ENCODE data around the gene TRAP1. TPM values are rescaled to one million over a fixed set of nuclear protein-coding genes. Genes with fewer than 3 reads are reported as not detected.

The TRAP1 gene
- total RNA-seq, 1 donor from 2014 or later: 67.0 TPM

DNA sequence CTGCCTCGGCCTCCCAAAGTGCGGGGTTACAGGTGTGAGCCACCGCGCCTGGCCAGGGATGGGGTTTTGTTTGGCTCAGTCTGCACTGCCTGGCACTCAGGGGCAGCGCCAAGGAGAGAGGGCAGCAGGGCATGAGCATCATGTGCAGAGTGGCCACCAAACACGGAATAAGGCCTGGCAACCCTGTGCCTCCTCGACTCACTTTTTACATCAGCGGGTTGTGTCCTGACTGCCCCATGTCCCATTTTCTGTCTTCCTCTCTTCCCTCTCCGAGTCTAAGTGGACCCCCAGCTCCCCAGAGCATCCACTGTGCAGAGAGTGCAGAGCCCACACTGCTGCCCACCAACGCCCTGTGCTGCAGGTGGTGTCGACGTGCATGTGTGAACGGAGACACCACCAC, 18.2 kb upstream of the TRAP1 start:
- H3K9me3 ChIP-seq: no peaks in the 10 kb centered on the region
- H3K27me3 ChIP-seq: no peaks in the 10 kb centered on the region
- intact Hi-C loops (cut with DNase I): no loop called here
- TF ChIP-seq, protein P1, sequence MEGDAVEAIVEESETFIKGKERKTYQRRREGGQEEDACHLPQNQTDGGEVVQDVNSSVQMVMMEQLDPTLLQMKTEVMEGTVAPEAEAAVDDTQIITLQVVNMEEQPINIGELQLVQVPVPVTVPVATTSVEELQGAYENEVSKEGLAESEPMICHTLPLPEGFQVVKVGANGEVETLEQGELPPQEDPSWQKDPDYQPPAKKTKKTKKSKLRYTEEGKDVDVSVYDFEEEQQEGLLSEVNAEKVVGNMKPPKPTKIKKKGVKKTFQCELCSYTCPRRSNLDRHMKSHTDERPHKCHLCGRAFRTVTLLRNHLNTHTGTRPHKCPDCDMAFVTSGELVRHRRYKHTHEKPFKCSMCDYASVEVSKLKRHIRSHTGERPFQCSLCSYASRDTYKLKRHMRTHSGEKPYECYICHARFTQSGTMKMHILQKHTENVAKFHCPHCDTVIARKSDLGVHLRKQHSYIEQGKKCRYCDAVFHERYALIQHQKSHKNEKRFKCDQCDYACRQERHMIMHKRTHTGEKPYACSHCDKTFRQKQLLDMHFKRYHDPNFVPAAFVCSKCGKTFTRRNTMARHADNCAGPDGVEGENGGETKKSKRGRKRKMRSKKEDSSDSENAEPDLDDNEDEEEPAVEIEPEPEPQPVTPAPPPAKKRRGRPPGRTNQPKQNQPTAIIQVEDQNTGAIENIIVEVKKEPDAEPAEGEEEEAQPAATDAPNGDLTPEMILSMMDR (IDR thresholded peaks at IDR 0.05): no peak
- H3K27ac ChIP-seq: no peak overlapping the region
- DNase-seq (peak; percentile 38), ATAC-seq (no peak)
- peaks cover 91% of the 10 kb centered on the region for H3K36me3 ChIP-seq
- H3K4me1 ChIP-seq: no peaks in the 10 kb centered on the region
- H3K4me3 ChIP-seq: no peak overlapping the region

DNA sequence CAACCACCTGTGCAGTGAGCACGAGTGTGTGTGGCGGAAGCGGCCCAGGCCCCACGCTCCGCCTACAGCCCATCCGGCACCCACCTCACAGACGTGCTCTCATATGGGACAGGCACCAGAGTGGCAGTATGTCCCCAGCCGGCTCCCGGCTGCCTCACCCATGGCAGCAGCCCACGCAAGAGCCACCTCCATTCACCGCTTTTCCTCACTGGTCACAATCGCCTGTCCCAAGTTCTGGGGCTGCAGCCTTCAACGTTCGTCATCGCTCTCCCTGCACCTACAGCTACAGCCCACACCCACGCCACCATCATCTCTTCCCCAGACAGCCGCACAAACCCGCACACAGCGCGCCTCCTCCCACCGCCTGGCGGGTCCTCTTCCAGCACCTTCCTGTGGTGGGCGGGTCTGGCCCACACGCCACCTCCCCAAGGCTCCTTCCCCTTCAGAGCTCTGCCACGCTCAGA, 17.5 kb upstream of the TRAP1 start:
- Histone ChIP-seq H3K27ac (no peak overlapping the region), H3K4me1 (no peaks in the 10 kb centered on the region), H3K36me3 (peaks cover 91% of the 10 kb centered on the region), H3K9me3 (no peaks in the 10 kb centered on the region), H3K4me3 (no peak overlapping the region), H3K27me3 (no peaks in the 10 kb centered on the region)
- intact Hi-C loops (cut with DNase I): no loop called here
- TF ChIP-seq, protein P1 (IDR thresholded peaks at IDR 0.05): no peak
- peak; percentile 49 for DNase-seq
- ATAC-seq: no peak

DNA sequence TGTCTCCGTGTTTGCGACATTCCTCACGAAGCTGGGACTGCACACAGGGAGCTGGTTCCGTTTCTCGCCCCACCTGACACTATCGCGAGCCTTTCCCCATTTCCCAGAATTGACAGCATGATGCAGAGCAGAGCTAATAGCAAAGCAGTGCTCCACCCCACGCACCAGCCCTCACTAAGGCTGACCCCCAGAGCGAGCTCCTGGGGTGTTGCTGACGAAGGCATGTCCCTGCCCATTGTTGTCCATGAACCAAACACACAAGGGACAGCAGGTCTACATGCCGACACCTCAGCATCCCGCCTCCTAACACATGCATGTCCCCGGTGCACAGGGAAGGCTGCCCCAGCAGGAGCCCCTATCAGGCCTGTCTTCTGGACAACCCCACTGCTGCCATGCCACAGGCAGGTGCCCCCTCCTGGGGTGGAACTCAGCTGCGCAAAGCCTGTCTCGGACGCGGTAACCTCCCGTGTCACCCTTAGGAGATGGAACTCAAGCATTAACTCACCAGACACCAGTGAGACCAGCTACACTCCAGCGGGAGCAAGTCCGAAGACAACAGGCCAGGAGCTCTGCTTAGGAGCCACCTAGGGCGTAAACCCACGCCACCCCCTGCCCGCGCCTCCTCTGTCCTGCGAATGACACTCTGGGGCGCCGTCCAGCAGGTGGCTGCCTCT, 16.9 kb upstream of the TRAP1 start:
- Histone ChIP-seq H3K9me3 (no peaks in the 10 kb centered on the region), H3K4me3 (no peak overlapping the region), H3K27ac (no peak overlapping the region), H3K36me3 (peaks cover 91% of the 10 kb centered on the region), H3K4me1 (no peaks in the 10 kb centered on the region), H3K27me3 (no peaks in the 10 kb centered on the region)
- ATAC-seq: no peak
- DNase-seq: peak; percentile 48
- intact Hi-C loops (cut with DNase I): no loop called here
- TF ChIP-seq, protein P1 (IDR thresholded peaks at IDR 0.05): no peak

DNA sequence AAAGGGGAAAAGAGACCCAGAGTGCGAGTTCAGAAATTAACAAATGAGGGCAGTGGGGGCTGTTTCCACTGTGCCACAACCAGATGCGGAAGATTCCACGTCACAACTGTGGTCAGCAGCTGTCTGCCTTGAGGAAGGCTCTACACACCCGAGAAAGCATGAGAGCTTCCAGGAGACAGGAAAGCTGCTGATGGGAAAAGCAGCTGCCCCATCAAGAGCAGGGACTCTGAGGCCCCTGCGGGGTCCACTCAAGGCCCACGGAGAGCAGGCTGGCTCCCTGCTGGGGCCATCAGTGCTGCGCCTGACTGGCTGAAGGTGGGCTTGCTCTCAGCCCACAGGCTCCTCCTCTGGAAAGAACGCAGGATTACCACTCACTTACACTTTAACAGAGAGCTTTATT, 14.8 kb upstream of the TRAP1 start:
- ATAC-seq (no peak), DNase-seq (peak; percentile 34)
- Histone ChIP-seq H3K27me3 (no peaks in the 10 kb centered on the region), H3K27ac (no peak overlapping the region), H3K4me1 (no peaks in the 10 kb centered on the region), H3K4me3 (no peak overlapping the region), H3K9me3 (no peaks in the 10 kb centered on the region), H3K36me3 (peaks cover 89% of the 10 kb centered on the region)
- intact Hi-C loops (cut with DNase I): no loop called here
- TF ChIP-seq, protein P1 (IDR thresholded peaks at IDR 0.05): no peak

DNA sequence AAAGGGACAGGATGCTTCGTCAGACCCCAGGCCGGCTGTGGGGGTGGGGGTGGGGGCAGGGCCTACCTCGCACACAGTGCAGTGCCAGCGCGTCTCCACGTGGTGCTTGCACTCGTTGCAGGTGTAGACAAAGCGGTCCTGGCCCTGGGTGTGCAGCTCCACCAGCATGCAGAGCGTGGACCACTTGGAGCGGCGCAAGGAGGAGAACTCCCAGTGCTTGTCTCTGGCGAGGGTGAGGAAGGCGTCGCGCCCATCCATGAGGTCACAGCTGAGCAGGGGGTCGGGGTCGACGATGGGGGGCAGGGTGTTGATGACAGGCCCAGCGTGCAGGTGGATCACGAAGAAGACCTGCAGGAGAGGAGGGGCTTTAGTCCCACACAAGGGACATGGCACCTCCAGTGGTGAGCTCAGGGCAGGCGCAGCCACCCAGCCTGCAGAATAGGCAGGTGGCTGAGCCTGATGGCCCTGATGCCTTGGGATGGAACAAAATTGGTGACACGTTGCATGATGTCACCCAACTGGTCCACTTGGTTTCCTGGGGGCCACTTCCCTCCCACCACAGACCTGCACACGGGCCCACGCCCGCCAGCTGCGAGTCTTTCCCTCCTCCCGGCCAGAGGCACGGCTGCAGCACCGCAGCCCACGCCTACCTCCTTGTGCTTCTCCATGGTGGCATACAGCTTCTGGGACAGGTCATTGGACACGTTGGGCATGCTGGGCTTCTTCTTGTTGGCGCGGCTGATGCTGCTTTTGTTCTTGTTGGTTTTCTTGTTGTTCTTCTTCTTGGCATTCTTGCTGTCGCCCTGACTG, 14.0 kb upstream of the TRAP1 start:
- ATAC-seq (no peak), DNase-seq (no peak)
- H3K36me3 ChIP-seq: peaks cover 87% of the 10 kb centered on the region
- no peaks in the 10 kb centered on the region for H3K4me1 ChIP-seq
- H3K9me3 ChIP-seq: no peaks in the 10 kb centered on the region
- no peak overlapping the region for H3K4me3 ChIP-seq
- H3K27me3 ChIP-seq: no peaks in the 10 kb centered on the region
- no peak overlapping the region for H3K27ac ChIP-seq
- TF ChIP-seq, protein P1 (IDR thresholded peaks at IDR 0.05): no peak
- intact Hi-C loops (cut with DNase I): no loop called here
